GM12801 (cell line): ENCODE data around the gene AFF3.

Experiments
- TF ChIP-seq, protein P1 (sequence below): IDR thresholded peaks from one replicate; pipeline ENCODE4 v1.5.1; 2011; ENCODE audit warnings: control low read depth; ENCODE audit not compliant: insufficient read length; ENCODE audit errors: extremely low read depth

Gene AFF3

DNA sequence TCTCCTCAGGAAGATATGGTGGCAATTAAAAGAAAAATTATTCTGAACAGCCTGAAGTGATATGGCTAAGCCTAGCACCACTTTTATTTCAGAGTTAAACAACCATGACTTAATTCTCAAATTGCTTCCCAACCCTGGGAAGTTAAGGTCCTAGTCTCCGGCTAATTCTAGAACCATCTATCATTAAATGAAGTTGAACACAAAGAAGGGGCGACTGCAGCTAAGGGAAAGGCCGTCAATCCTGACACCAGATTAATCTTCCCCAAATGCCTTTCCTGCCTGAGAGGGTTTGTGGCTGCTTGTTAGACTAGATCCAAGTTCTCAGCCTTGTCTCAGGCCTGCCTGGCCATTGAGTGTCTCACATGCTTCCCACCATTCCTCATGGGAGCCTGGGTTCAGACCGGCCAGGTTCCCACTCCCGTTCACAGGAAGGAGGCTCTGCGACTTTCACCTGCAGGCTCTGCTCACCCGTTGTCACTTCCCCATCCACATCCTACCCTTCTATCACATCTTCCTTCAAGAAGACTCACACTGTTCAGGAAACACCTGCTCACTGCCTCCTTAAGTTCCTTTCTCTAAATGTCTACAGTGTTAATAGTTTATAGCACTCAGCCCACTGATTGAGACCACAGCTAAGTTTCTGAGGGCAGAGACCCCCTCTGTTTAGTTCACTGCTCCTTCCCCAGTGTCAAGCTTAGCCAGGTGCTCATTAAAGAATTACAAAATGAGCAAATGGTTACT, 369.6 kb downstream of the AFF3 start:
- TF ChIP-seq, protein P1, sequence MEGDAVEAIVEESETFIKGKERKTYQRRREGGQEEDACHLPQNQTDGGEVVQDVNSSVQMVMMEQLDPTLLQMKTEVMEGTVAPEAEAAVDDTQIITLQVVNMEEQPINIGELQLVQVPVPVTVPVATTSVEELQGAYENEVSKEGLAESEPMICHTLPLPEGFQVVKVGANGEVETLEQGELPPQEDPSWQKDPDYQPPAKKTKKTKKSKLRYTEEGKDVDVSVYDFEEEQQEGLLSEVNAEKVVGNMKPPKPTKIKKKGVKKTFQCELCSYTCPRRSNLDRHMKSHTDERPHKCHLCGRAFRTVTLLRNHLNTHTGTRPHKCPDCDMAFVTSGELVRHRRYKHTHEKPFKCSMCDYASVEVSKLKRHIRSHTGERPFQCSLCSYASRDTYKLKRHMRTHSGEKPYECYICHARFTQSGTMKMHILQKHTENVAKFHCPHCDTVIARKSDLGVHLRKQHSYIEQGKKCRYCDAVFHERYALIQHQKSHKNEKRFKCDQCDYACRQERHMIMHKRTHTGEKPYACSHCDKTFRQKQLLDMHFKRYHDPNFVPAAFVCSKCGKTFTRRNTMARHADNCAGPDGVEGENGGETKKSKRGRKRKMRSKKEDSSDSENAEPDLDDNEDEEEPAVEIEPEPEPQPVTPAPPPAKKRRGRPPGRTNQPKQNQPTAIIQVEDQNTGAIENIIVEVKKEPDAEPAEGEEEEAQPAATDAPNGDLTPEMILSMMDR = no peak

DNA sequence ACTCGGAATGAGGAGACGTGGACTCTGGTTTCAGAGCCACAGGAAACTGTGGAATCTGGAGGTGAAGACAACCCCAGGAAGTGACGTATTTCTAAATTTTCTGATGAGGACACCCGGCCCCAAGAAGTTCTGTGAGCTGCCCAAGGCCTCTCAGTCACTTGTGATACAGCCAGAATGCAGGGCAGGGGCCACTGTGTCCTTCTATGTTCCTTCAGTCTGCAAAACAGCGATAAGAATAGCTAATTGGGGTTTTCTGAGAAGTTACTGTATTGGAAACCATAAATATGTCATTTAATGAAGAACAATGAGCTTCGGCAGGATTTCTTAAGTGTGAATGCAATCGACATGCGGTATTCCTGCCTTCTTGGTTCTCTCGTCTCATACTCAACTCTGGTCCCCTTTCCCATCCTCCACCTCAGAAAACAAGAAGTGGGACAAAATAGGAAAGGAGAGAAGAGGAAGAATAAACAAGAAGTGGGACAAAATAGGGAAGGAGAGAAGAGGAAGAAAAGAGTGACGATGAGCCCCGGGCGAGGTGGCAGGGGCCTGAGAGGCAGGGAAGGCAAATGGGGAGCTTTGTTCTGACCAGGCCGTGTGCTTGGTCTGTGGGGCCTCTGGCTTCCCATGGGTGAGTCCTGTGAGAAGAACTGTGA, 370.6 kb downstream of the AFF3 start:
- TF ChIP-seq, protein P1 = no peak

DNA sequence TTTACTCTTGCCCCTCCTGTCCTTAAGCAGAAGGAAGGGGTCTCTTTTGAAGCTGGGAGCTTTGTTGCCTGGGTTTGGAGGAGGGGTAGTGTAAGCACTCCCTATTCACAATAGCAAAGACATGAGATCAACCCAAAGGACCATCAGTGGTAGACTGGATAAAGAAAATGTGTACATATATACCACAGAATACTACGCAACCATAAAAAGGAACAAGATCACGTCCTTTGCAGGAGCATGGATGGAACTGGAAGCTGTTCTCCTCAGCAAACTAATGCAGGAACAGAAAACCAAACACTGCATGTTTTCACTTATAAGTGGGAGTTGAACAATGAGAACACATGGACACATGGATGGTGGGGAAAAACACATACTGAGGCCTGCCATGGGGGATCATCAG, 371.5 kb downstream of the AFF3 start:
- TF ChIP-seq, protein P1 = no peak

DNA sequence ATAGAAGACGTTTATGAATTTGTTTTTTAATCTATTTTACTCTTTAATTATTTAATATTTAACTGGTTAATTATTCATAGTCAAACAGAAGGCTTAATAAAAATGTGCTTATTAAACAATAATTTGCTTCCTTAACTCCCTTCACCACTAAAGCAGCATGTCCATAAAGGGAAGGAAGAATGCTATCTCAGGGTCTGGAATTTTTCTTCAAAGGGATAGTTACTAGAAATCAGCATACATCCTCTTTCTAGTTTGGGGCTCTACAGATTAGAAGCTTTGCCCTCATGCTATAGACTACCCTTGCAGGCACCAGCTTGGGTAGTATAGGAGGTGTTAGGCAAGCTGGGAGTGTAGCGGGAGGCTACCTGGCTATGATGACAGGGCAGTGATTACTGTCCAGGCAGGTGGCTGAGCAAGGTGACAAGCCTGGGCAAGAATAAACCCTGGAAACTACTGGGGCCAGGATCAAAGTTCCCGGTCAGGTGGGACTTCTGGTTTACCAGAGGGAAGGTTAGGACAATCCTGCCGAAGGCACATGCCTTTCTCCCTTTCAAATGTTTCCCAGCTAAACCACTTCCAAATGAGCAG, 376.6 kb downstream of the AFF3 start:
- TF ChIP-seq, protein P1 = no peak

DNA sequence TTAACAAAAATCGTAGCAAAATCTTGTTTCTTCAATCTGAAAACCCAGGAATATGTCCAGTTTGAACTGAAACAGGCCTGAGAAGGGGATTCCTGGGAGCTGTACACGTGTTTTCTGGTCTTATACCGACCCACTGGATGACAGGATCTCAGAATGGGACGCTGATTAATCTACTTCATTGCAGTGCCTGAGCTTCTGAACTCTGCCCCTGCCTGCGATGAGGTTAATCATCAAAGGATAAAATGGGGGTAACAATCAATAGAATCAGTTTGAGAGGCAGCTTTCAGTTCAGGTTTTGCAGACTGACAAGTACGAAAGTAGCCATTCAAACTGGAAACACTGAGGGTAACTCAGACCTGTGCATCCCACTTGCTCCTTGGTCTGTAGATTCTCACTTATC, 378.6 kb downstream of the AFF3 start:
- TF ChIP-seq, protein P1 = no peak

DNA sequence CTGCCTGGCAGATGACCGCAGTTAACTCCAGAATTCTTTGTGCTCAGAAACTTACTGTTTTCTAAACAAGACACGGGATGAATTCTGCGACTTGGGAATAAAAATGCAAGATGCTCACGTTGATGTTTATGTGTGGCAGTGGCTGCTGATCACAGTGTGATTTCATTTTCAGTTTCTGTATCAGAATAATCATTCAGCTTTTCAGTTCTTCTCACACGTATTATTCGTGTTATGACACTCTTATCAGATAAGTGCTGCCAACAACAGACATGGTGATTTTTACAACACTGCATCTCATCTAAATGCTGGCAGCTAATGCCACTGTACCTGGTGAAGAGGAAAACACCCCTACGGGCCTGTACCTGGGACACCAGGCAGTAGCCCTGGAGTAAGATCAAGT, 379.7 kb downstream of the AFF3 start:
- TF ChIP-seq, protein P1 = no peak

DNA sequence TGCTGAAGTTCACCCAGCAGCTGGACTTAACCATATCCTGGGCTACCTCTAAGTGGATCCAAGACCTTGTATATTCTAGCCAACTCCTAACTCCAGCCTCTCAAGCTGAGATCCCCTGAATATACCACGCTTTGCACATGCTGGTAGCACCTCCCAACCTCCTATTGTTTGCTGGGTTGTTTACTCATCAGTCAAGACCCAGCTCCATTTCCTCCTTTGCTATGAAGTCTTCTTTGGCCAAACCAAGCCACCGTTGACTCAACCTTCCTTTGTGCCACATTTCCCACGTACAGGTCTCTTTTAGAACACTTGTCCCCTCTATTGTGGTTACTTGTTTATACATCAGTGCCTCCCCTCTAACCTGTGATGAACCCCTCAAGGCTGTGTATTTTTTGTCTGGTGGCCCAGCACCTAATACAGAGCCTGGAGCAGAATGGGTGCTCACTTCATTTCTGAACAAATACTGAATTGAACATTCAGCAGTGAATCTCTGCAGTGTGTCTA, 384.7 kb downstream of the AFF3 start:
- TF ChIP-seq, protein P1 = no peak
